ENCODE measurements around the gene ZNF621.

The ZNF621 gene

DNA sequence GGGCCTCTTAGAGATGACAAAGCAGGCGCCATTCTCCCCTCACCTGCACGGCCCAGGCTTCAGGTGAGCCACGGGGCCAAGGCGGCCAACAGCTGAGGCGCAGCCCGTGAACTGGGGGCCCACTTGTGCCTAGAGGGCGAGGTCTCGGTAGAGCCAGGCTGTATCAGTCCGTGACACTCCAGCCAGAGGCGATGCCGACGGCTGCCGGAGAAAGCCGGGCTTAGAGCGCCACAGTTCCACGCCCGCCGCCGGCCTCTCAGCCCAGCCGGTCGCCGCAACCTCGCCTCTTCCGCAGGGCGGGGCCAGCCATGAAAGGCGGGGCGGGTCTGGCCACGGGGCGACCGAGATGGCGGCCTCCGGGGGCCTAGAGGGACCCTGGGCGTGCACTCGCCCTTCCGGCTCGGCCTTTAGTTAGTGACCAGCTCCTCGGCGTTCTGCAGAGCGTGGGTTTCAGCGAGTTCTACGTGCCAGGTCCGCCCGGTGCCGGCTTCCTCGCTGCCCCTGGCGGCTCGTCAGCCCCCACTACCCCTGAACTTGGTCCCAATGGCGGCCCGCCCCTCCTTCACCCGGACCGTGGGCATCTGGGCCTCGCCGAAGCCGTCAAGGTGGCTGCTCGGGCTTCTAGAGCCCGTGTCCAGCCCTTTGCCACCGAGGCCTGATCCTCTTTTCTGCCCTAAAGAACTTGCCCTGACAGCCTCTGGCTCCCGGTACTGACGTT, at the start of gene ZNF621:
Gene ZNF621, plus strand, starts transcription at position 393 of the 718 bp plus-strand sequence. CDS start 881 bp downstream, outside the sequence.
- DNase-seq: peak; percentile 94

- peak; percentile 83 for DNase-seq
Measured at GRCh38 chr3:40476478-40477470, 48.0 kb upstream of the ZNF621 start, which contains the start of gene ZNF619. Gene ZNF619 (plus strand): TSS chr3:40477122. CDS start chr3:40477980, 858 bp downstream.

DNA sequence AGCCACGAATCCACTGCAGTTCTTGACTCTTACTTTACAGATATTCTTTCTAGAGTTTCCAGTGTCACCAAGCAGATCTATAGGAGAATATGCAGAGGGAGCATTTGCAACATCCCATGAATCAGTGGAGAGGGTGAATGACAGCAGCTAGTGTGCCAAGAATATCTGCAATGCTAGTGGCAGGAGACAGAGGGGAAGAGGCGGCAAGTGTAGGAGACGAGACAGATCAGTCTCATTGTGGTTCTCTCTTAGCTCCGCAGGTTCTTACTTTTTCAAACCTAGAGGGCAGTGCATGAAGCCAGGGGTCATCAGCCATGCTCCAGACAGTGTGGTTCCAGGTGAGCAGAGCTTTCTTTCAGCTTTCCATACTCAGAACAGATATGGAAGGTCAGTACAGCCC, 47.1 kb upstream of the ZNF621 start:
- no peak for DNase-seq

- no peak for DNase-seq
Measured at GRCh38 chr3:40487172-40487571, 37.6 kb upstream of the ZNF621 start.

DNA sequence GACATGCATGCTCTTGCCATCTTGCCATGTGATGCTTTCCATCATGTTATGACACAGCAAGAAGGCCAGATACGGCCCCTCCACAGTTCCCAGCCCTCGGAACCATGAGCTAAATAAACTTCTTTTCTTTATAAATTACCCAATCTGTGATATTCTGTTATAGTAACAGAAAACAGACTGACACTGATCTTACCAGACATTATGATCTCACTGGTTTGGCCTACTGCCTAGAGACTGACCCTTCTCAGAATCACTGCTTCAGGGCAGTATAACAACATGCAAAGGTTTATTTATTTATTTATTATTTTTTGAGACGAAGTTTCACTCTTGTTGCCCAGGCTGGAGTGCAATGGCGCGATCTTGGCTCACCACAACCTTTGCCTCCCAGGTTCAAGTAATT, 33.8 kb upstream of the ZNF621 start:
- no peak for DNase-seq

GRCh38 chr3:40494698-40495097, 30.1 kb upstream of the ZNF621 start:
- DNase-seq: no peak

DNA sequence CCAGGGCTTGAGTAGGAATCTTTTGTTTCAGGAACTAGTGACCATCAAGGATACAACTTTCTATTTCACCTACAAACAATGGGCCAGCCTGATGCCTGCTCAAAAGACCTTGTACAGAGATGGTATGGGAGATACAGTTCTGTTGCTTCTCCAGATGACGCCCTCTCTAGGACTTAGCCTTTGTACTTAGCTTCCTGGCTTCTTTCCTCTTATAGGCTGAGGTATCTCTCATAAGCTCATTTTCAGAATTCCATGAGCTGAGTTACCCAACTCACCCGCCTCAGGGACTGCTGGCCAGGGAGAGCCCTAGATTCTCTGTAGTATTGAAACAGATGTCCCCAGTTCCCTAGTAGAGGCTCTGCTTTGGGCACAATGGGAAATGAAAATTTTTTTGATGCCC, 27.5 kb upstream of the ZNF621 start:
- DNase-seq: no peak

GRCh38 chr3:40499952-40500351, 24.8 kb upstream of the ZNF621 start:
- no peak for DNase-seq

DNA sequence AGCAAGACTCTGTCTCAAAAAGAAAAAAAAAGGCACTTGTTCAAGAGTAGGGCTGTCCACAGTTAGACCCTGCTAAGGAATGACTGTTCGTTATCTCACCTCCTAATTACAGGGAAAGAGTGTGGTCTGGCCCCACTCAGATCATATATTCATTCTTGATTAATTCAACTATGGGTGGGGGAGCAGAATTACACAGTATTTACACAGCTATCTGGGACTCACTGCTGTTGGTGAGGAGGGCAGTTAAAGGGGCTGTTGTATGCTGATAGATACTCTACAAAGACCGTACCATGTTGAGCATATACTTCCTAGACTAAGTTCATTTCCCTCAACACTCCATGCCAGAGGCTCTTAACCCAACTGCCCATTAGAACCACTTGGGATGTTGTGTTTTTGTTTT, 22.7 kb upstream of the ZNF621 start:
- no peak for DNase-seq

DNA sequence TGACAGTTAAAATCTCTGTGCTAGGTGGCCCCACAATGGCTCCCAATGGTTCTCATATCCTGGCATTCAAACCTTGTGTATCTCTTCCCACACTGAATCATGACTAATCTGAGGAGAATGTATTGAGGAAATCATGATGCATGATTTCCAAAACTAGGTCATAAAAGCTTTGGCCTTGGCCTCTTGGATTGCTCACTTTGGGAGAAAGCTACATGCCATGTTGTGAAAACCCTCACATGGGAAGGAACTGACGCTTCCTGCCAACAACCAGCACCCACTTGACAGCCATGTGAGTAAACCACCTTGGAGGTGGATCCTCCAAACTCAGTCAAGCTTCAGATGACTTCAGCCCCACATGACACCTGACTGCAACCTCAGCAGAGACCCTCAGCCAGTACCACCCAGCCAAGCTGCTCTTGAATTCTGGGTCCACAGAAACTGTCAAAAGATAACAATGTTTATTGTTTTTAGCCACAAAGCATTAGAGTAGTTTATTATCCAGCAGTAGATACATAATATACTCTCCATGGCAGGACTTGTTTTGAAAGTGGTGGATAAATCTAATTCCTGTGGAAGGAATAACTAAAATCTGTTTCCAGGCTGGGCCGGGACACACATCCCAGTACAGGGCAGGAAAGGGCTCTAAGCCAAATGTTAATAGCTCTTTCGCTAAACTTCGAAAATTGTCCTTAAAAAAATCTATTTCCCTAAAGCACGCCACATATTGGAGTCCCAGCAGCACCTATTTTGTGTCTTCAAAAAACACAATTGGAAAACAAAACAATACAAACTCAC, 19.9 kb upstream of the ZNF621 start:
- no peak for DNase-seq

- peak; percentile 82 for DNase-seq
Measured at GRCh38 chr3:40505599-40506462, 18.9 kb upstream of the ZNF621 start, which contains the start of gene ZNF620. Gene ZNF620 (plus strand): TSS chr3:40506039. CDS start chr3:40506353, 314 bp downstream.

DNA sequence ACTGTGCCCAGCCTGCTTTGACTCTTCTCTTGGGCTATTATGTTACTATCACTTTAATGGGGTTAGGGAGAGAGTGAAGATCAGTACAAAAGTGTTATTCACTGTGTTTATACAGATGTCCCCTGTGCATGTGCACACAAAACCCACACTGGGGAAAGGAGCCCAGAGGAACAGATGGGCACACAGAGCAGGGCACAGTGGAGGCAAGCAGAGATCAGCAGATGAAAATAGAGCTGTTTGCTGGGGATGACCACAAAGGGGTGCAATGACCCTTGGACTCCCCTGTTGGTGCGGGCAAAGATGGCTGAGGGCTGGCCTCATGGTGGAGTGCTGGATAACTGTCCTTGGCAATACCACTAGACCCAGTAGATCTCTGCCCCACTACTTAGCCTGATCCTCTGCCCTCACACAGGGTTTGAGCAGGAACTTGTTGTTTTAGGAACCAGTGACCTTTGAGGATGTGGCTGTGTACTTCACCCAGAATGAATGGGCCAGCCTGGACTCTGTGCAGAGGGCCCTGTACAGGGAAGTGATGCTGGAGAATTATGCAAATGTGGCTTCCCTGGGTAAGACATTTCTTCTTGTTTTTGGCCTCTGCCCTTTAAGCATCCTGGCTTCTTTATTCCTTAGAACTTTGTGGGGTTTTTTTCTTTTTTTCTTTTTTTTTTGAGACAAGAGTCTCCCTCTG, 13.6 kb upstream of the ZNF621 start:
- no peak for DNase-seq

DNA sequence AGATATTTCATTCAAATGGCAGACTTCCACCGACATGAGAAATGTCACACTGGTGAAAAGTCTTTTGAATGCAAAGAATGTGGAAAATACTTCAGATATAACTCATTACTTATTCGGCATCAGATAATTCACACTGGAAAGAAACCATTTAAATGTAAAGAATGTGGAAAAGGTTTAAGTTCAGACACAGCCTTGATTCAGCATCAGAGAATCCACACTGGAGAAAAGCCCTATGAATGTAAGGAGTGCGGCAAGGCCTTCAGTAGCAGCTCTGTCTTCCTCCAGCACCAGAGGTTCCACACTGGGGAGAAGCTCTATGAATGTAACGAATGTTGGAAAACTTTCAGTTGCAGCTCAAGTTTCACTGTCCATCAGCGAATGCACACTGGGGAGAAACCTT, 8.6 kb upstream of the ZNF621 start:
- DNase-seq: no peak

GRCh38 chr3:40518067-40518466, 6.7 kb upstream of the ZNF621 start:
- DNase-seq: no peak

DNA sequence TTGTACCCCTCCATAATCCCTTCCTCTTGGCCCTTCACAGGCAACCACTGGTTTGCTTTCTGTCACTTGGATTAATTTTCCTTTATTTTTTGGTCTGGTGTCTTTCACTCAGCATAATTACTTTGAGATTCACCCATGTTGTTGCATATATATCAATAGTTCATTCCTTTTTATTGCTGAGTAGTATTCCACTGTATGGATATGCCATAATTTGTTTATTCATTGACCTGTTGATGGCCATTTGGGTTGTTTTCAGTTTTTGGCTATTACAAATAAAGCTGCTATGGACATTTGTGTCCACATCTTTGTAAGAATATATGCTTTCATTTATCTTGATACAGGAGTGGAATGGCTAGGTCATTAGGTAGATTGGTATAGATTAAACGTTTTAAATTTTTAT, 5.9 kb upstream of the ZNF621 start:
- no peak for DNase-seq

GRCh38 chr3:40521254-40521653, 3.5 kb upstream of the ZNF621 start:
- no peak for DNase-seq

DNA sequence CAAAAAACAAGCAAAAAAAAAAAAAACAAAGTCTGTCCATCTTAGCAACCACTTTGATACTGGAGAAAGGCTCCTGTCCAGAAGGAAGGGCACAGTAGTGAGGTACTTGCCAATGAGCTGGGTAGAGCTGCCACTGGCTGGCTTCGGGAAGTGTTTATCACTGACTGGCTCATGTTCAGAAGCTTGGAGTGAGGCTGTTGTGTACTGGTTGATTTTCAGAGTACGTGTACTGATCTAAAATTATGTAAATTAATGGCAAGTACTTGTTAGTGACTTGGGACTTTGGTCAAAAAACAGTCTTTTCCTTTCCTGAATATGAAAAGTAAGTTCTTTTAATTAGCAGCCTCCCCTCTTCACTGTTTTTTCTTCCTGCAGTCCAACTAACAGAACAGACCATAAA, 979 bp upstream of the ZNF621 start:
- DNase-seq: no peak

- DNase-seq: no peak
Measured at GRCh38 chr3:40524222-40524567, 565 bp upstream of the ZNF621 start.

DNA sequence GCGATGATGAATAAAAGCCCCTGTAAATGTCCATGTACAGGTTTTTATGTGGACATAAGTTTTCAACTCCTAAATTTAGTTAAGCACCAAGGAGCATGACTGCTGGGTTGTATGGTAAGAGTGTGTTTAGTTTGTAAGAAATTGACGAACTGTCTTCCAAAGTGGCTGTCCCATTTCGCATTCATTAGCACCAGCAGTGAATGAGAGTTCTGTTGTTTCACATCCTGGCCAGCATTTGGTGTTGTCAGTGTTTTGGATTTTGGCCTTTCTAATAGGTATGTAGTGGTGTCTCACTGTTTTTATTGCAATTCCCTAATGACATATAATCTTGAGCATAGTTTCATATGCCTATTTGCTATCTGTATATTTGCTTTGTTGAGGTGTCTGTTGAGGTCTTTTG, 3.7 kb downstream of the ZNF621 start:
- DNase-seq: no peak

DNA sequence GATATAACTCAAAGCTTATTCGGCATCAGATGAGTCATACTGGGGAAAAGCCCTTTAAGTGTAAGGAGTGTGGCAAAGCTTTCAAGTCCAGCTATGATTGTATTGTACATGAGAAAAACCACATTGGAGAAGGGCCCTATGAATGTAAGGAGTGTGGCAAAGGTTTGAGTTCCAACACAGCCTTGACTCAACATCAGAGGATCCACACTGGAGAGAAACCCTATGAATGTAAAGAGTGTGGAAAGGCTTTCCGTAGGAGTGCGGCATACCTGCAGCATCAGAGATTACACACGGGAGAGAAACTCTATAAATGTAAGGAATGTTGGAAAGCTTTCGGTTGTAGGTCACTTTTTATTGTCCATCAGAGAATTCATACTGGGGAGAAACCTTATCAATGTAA, 7.5 kb downstream of the ZNF621 start:
- no peak for DNase-seq

DNA sequence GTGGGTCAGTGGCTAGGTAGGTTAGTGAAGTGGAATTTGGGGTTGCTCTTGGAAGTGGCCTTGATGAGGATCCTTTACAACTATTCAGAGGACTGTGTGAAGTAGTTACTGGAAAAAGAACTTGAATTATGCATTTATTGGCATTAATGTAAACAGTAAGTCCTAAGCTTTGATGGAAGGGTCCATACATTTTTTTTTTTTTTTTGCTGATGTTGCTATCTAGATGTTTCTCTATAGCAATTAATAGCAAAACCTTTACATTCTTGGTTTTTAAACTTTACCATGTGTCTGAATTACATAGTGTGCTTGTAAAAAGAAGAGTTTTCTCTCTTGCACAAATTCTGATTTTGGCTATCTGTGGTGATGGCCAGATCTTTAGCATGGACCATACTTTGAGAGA, 9.5 kb downstream of the ZNF621 start:
- DNase-seq: no peak
